ENCODE measurements around the gene HOXA6. TPM values are rescaled to one million over a fixed set of nuclear protein-coding genes. Genes with fewer than 3 reads are reported as not detected.

HOXA6 gene
- total and polyA plus RNA-seq, 10 of the 15 experiments (the other 5 are each of a cell fraction or from before 2014, with no cell fraction given), result 0.08 TPM; not detected in 9

DNA sequence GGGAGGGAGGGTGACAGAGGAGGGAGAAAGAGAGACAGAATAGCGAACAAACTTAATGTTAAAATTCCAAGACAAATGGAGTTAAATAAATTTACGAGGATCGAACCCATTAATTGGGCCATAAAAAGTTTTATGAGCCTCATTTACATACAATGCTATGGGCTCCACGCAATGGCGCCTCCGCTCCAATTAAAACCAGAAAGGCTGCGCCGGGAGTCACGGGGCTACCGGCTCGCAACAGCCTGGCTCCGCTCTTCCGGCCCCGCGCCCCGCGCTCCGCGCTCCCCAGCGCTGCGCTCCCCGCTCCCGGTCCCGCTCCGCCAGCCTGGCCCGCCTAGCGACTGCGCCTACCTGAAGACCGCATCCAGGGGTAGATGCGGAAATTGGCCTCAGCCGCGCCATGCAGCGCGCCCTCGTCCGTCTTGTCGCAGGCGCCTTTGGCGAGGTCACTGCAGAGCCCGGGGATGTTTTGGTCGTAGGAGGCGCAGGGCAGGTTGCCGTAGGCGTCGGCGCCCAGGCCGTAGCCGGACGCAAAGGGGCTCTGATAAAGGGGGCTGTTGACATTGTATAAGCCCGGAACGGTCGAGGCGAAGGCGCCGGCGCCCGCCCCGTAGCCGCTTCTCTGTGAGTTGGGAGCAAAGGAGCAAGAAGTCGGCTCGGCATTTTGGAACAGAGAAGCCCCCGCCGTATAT lies 8.4 kb upstream of the HOXA6 start:
- no peak for ATAC-seq
- ChIA-PET SMC1A (ENCODE audit: uncharacterized antibody, unreplicated experiment) (interaction anchor here (1.0 kb wide), 1 partner anchor 300 kb away, joined by 3 read pairs; no protein-coding TSS in a partner anchor), CTCF (interaction anchor here (0.6 to 1.2 kb wide), 3 partner anchors 301 to 488 kb away, joined by 3 to 4 read pairs (median 3); no protein-coding TSS in a partner anchor), POLR2A (no interaction called here), RAD21 (ENCODE audit: unreplicated experiment) (no interaction called here)
- H3K9ac ChIP-seq (ENCODE audit: control insufficient read depth, insufficient read depth, low read length), result no peak overlapping the region
- in situ Hi-C loops (cut with MboI) (loop anchor here (5.0 to 25.0 kb wide), 3 partner anchors 789 to 1294 kb away; no protein-coding TSS in a partner anchor), intact Hi-C loops (cut with micrococcal nuclease; ENCODE audit: unreplicated experiment) (no loop called here)
- no peaks in the 10 kb centered on the region; the same call in 1 of the 2 replicates for H3K4me1 ChIP-seq (ENCODE audit: control insufficient read depth, insufficient read depth, low read length)
- no peak overlapping the region for H3K4me3 ChIP-seq
- TF ChIP-seq KDM1A (IDR thresholded peaks at IDR 0.05; ENCODE audit: borderline replicate concordance) (no peak), SUZ12 (IDR thresholded peaks at IDR 0.05; ENCODE audit: unreplicated experiment) (peak; percentile 91), HDAC6 (IDR thresholded peaks at IDR 0.05; ENCODE audit: unreplicated experiment) (peak; percentile 86)
- H3K27ac ChIP-seq (ENCODE audit: control insufficient read depth, insufficient read depth), result no peak overlapping the region
- no peaks in the 10 kb centered on the region for H3K36me3 ChIP-seq (ENCODE audit: control insufficient read depth in 2 of 2, insufficient read depth in 2 of 2, low read length in 1 of 2)
- H3K27me3 ChIP-seq (replicated peaks in 1 of 2; ENCODE audit: control insufficient read depth in 2 of 2, insufficient read depth in 2 of 2, low read length in 1 of 2), result peaks cover 22 to 60% of the 10 kb centered on the region in 2 experiments
- H2AFZ ChIP-seq (ENCODE audit: control insufficient read depth, low read depth, low read length), result no peak overlapping the region
- no peak for FAIRE-seq
- H4K20me1 ChIP-seq (ENCODE audit: control insufficient read depth, insufficient read depth), result no peaks in the 10 kb centered on the region
- no peak overlapping the region; the same call in 1 of the 2 replicates for H3K4me2 ChIP-seq (ENCODE audit: control insufficient read depth, insufficient read depth)
- no peak for DNase-seq (ENCODE audit: low read depth, low spot score)
- no peaks in the 10 kb centered on the region for H3K79me2 ChIP-seq (ENCODE audit: control insufficient read depth, insufficient read depth, low read length)
- BruUV-seq (replicated peaks), result no TSS peak
- 5% methylated on average over 58 of the region's 63 CpGs for WGBS (ENCODE audit: insufficient coverage, insufficient replicate concordance, low lambda C conversion rate, missing lambda C conversion rate)
- H3K9me3 ChIP-seq (replicated peaks; ENCODE audit: control insufficient read depth, insufficient read depth, low read length), result no peaks in the 10 kb centered on the region; the same call in 2 of the 3 replicates

DNA sequence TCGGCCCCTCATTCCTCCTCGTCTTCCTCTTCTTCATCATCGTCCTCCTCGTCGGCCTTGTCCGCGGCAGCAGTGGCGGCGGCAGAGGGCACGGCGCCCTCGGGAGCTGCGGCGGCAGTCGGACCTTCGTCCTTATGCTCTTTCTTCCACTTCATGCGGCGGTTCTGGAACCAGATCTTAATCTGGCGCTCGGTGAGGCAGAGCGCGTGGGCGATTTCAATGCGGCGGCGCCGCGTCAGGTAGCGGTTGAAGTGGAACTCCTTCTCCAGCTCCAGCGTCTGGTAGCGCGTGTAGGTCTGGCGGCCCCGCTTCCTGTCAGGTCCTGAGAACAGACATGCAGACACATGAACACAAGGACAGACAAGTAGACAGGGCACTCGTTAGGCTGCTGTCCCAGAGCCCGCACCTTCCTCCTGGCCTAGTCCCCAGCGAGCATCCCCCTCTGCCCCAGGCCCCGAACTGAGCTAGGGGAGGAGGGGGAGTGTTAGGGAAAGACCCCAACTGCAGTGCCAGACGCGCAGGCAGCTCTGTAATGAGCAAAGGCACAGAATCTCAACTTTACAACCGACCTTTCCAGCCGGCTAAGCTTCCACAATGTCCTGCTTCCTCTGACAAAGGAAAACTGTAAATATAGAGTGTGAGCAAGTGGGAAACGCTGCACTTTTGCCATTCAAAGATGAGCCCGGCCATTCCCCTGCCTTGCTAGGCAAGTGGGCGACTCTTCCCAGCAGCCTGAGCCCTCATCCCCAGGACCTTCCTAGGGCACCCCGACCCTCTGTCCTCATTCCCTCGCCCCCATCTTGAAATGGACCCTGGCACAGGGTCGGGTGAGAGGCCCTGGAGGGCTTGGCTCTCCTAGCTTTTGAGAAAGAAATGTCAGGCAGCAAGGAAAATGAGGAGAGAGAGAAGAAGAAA lies 7.6 kb upstream of the HOXA6 start:
- WGBS (ENCODE audit: insufficient coverage, insufficient replicate concordance, low lambda C conversion rate, missing lambda C conversion rate), result 3% methylated on average over 48 of the region's 48 CpGs
- POLR2A ChIA-PET, result no interaction called here
- BruUV-seq (replicated peaks), result no TSS peak
- H3K4me3 ChIP-seq, result no peak overlapping the region
- no peak overlapping the region for H3K27ac ChIP-seq (ENCODE audit: control insufficient read depth, insufficient read depth)
- no peak overlapping the region for H2AFZ ChIP-seq (ENCODE audit: control insufficient read depth, low read depth, low read length)
- H3K27me3 ChIP-seq (replicated peaks in 1 of 2; ENCODE audit: control insufficient read depth in 2 of 2, insufficient read depth in 2 of 2, low read length in 1 of 2), result peaks cover 22 to 61% of the 10 kb centered on the region in 2 experiments
- DNase-seq (ENCODE audit: low read depth, low spot score) (no peak), FAIRE-seq (no peak), ATAC-seq (no peak)
- in situ Hi-C loops (cut with MboI) (loop anchor here (5.0 to 25.0 kb wide), 3 partner anchors 788 to 1293 kb away; no protein-coding TSS in a partner anchor), intact Hi-C loops (cut with micrococcal nuclease; ENCODE audit: unreplicated experiment) (no loop called here)
- no peak overlapping the region for H3K4me2 ChIP-seq (ENCODE audit: control insufficient read depth, insufficient read depth)
- CTCF ChIA-PET, result interaction anchor here (0.6 to 1.2 kb wide), 4 partner anchors 465 to 770 kb away, joined by 3 to 4 read pairs (median 3); no protein-coding TSS in a partner anchor
- RAD21 ChIA-PET (ENCODE audit: unreplicated experiment), result no interaction called here
- SMC1A ChIA-PET (ENCODE audit: uncharacterized antibody, unreplicated experiment), result interaction anchor here (0.6 kb wide), 1 partner anchor 301 kb away, joined by 3 read pairs; no protein-coding TSS in a partner anchor
- H4K20me1 ChIP-seq (ENCODE audit: control insufficient read depth, insufficient read depth), result no peaks in the 10 kb centered on the region
- H3K9ac ChIP-seq (ENCODE audit: control insufficient read depth, insufficient read depth, low read length), result no peak overlapping the region
- no peaks in the 10 kb centered on the region; the same call in 2 of the 3 replicates for H3K9me3 ChIP-seq (replicated peaks; ENCODE audit: control insufficient read depth, insufficient read depth, low read length)
- H3K4me1 ChIP-seq (ENCODE audit: control insufficient read depth, insufficient read depth, low read length), result no peaks in the 10 kb centered on the region; the same call in 1 of the 2 replicates
- H3K79me2 ChIP-seq (ENCODE audit: control insufficient read depth, insufficient read depth, low read length), result no peaks in the 10 kb centered on the region
- no peaks in the 10 kb centered on the region for H3K36me3 ChIP-seq (ENCODE audit: control insufficient read depth in 2 of 2, insufficient read depth in 2 of 2, low read length in 1 of 2)
- no peak for TF ChIP-seq IKZF1 (conservative IDR thresholded peaks at IDR 0.05)
- TF ChIP-seq SUZ12 (IDR thresholded peaks at IDR 0.05; ENCODE audit: unreplicated experiment), result peak; percentile 68

Measured in GM12878 (cell line).